HG02981 (cell line): ENCODE results near the gene TPRKB.
"Not testable (repeated sequence)": the region's sequence is repeated elsewhere in the genome, so short reads cannot be mapped to it uniquely, and the experiment has no call there.

Source experiments
- ATAC-seq: cut with Tn5 transposase; IDR thresholded peaks from one replicate; pipeline ENCODE4 v1.9.1; 2021; ENCODE audit warnings: mild to moderate bottlenecking, moderate library complexity; ENCODE audit not compliant: unreplicated experiment

The TPRKB gene

DNA sequence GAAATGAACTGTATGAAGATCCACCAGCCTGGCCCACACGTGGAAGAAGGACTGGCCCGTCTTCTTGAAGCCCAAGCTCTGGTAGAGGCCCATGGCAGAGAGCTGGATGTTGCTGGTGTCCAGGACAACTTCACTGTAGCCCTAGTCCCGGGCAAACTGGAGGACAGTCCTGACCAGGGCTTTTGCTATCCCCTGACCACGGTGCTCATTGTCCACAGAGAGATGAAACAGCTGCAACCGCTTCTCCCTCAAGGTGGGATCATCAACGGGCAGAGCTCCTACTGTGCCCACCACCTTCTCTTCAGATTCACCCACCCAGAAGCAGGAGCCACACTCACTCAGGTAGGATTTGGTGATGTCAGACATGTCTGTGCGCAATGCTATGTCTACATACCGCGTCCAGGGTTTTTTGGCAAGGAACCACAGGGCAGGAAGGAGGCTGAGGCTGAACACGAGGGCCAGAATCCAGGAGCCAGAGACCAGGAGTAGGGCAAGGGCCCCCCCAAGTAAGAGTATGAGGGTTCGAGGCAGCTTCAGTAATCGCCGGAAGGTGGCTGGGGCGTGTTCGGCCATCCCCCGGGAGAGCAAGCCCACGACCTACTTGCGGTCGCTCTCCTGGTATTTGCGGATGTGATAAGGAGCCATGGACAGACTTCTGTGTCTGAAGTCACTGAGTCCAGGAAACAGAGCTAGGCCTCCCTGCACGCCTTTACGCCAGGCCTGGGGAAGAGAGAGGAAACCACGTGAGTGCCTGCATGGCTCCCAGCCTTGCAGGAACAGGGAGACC is 36.3 kb downstream of the TPRKB start:
- no peak for ATAC-seq

DNA sequence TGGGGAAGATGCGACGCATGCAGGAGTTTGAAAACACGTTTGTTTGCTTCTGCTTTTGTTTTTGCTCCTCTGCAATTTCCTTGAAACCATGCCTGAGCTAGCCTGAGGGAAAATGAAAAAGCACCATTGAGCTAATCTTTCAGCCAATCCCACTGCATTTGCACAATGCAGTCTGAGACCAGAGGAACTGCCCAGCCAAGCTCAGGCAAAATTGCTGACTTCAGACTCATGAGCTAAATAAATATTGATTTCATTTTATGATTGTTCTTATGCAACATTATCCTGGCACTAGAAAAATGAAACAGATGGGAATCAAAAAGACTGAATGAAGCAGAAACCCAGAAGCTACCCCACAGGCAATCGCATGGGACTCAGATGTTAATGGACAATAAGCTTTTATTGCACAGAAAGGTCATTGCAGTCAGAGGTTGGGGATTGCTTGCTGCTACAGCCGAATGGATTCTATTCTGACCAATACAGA is 37.0 kb downstream of the TPRKB start:
- no peak for ATAC-seq

GRCh38 chr2:73699437-73699836 is 37.7 kb downstream of the TPRKB start:
- no peak for ATAC-seq

DNA sequence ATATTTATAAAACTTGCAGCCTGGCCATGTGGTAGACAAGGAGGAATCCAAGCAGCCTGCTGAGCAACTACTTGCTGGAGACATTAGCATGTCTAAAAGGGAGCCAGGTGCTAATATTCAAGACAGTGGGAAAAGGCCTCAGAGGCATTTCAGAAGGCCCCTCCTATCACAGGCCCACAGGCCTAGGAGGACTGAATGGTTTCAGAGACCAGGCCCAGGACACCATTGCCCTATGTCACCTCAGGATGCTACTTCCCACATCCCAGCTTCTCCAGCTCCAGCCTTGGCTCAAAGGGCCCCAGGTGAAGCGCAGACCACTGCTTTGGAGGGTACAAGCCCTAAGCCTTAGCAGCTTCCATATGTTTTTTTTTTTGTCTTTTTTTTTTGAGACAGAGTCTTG is 39.0 kb downstream of the TPRKB start:
- ATAC-seq = no peak

DNA sequence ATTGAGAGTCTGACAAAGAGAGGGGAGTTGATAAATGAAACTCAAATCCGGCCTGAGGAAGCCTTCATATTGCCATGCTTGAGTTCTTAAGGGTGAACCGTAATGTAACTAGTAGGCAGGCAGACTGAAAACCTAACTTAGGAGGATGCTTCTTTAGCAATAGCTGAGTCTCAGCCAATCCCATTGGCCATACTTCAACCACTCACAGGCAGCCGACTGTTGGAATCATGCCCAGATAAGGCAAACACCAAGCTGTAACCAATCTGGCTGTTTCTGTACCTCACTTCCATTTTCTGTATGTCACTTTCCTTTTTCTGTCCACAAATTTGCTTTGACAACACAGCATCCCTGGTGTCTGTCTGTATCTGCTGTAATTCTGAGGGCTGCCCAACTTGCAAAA is 39.5 kb downstream of the TPRKB start:
- no peak for ATAC-seq

DNA sequence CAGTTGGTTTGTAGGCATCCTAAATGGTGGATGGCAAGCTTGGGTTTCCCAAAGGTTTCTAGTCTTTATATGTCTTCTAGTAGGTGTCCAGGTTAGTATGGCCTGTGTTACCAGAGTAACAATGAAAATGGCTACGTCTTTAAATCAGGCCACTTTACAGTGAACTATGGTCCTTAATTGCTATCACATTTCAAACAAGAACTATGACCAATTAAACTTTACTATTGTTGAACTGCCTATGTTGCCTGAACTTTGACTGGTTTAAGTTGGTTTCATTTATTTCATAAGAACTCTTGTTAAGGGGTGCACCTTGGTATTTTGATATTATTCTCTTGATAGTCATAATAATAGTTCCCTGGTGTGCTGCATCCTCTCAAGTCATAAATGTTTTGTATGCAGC is 40.2 kb downstream of the TPRKB start:
- ATAC-seq = not testable (repeated sequence)

DNA sequence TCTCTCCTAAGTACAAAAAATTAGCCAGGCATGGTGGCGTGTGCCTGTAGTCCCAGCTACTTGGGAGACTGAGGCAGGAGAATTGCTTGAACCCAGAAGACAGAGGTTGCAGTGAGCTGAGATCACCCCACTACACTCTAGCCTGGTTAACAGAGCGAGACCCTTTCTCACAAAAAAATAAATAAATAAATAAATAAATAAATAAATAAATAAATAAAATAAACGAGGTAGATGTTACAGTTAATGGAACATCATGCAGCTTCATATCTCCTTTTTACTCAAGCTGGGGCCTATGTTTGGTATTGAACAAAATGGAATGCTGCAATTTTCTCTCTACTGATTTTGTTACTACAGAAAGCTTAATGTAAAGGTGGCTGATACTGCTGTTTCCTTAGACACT is 40.6 kb downstream of the TPRKB start:
- ATAC-seq = not testable (repeated sequence)

DNA sequence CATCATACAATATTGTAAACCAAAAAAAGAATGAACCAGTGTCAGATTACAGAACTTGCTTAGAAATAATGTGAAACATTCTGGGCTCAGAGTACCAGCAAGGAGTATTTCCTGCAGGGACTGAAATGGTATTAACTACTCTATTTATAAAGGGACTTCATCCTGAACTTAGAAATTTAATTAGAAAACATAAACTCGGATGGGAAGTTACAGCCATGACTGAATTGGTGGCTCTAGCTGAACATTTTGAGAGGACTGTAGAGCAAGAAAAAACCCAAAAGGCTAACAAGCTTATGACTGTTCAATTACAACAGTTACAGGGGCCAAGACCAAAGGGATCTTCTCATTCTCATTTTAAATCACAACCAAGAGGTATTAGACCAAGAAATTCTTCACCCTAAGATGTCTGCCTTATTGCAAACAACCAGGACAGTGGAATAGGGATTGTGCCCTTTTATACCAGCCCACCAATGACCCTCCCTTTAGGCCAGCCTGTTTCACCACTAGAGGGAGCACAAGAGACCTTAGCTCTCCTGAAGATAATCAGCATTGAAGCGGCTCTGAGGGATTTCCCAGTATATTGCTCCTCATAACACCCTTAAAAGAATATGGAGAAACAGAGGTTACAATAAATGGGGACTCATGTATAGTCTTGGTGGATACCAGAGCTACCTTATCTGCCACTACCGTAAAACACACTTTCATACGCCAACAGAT is 46.6 kb downstream of the TPRKB start:
- peak; percentile 69 for ATAC-seq

GRCh38 chr2:73688494-73688893 is 48.7 kb downstream of the TPRKB start:
- not testable (repeated sequence) for ATAC-seq

GRCh38 chr2:73685764-73686438 is 51.2 kb downstream of the TPRKB start:
- ATAC-seq = no peak

GRCh38 chr2:73684905-73685304 is 52.2 kb downstream of the TPRKB start:
- ATAC-seq = not testable (repeated sequence)

DNA sequence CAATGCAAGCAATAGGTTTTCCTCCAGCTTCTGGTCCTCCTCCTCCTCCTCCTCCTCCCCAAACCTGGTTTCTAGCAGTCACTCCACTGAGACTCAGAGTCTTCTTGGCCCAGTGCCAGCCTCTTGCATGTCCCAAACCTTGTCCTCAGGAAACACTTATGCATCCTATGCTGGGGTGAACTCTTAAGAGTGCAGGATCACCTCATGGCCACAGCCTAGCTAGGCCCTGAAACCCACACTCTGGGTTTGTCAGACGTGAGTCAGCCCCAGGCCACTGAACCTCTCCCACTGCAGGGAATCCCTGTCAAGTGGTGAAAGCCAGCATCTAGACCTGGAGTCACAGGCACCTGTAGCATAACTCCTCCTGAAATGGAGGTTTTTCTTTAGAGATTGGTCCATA is 52.8 kb downstream of the TPRKB start:
- not testable (repeated sequence) for ATAC-seq

DNA sequence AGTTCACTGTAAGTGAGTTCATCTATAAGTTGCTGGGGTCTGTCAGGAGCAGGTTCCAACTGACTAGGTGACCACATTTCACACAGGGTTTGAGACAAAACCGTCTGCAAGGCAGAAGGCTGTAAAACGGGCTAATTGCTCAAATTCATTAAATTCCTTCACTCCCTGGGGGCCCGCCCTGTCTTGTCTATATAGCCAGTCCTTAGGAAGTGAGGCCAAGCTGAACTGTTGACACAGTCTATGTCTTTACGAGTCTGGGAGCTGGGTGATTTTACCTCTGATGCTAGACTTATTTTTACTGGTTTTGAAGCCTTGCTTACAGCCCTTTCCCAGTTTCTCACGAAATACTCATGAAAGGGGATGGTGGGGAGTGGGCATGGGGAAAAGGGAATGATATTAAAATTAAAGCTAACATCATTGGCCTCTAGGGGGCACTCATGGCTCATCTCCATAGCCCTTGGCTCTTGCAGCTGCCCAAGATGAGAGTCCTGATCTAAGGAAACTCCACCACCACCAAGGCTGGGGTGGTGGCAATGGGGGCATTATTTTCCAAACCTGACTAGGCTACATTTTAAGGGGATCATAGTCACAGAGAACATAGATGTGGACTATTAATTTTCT is 57.1 kb downstream of the TPRKB start:
- not testable (repeated sequence) for ATAC-seq
